Smooth muscle cell (in vitro differentiated cells): ENCODE data around the gene ANTXR1. TPM values are rescaled to one million over a fixed set of nuclear protein-coding genes. Genes with fewer than 3 reads are reported as not detected.

Experiments used
- DNase-seq: peaks from one replicate; lab custom pipeline; 2025; ENCODE audit not compliant: unreplicated experiment; lab: John Stamatoyannopoulos, UW
- H2AFZ ChIP-seq: fragments of 200-600 bp; sonication (generic); 2 replicates; pipeline ENCODE4 v1.6.0; 2016; ENCODE audit warnings: antibody characterized with exemption, low read depth, mild to moderate bottlenecking
- H3F3A ChIP-seq: fragments of 200-600 bp; sonication (generic); 2 replicates; pipeline ENCODE4 v1.6.0; 2017; ENCODE audit warnings: antibody characterized with exemption, low read depth
- H3K27ac ChIP-seq: fragments of 200-600 bp; sonication (generic); 2 replicates; pipeline ENCODE4 v1.5.1; 2016; ENCODE audit warnings: low read depth, mild to moderate bottlenecking
- H3K27me3 ChIP-seq: fragments of 200-600 bp; sonication (generic); 2 replicates; pipeline ENCODE4 v1.6.1; 2016; ENCODE audit warnings: low read depth, mild to moderate bottlenecking
- H3K36me3 ChIP-seq: fragments of 200-600 bp; sonication (generic); 2 replicates; pipeline ENCODE4 v1.5.1; 2016; ENCODE audit warnings: low read depth
- H3K4me1 ChIP-seq: fragments of 200-600 bp; sonication (generic); 2 replicates; pipeline ENCODE4 v1.5.1; 2016; ENCODE audit warnings: low read depth
- H3K4me2 ChIP-seq: fragments of 200-600 bp; sonication (generic); 2 replicates; pipeline ENCODE4 v1.6.0; 2016; ENCODE audit warnings: mild to moderate bottlenecking
- H3K4me3 ChIP-seq: fragments of 200-600 bp; sonication (generic); 2 replicates; pipeline ENCODE4 v1.5.1; 2016; ENCODE audit warnings: mild to moderate bottlenecking
- H3K79me2 ChIP-seq: fragments of 200-600 bp; sonication (generic); 2 replicates; pipeline ENCODE4 v1.6.0; 2016; ENCODE audit warnings: low read depth, mild to moderate bottlenecking
- H3K9ac ChIP-seq: fragments of 200-600 bp; sonication (generic); 2 replicates; pipeline ENCODE4 v1.6.0; 2016; ENCODE audit warnings: low read depth
- H3K9me3 ChIP-seq: fragments of 200-600 bp; sonication (generic); replicated peaks from 2 replicates; pipeline ENCODE4 v1.5.1; 2016; ENCODE audit warnings: low read depth
- H4K20me1 ChIP-seq: fragments of 200-600 bp; sonication (generic); 2 replicates; pipeline ENCODE4 v1.6.0; 2016; ENCODE audit warnings: low read depth
- WGBS: methylation state at CpG from one replicate; pipeline ENCODE4 v1.1.7; 2016; ENCODE audit warnings: low lambda C conversion rate; 5-methylcytosine and 5-hydroxymethylcytosine counted together
- polyA plus RNA-seq: library from polyadenylated mRNA; unstranded; fragments of >200 nt; fragmentation: Nextera tagmentation; extraction: Ambion mirVana; gene quantifications from 2 replicates; pipeline ENCODE4 v1.2.1, GENCODE V29; 2016
- total RNA-seq: library from RNA; depleted of rRNA; stranded (reverse); fragments of >200 nt; gene quantifications from 2 replicates; pipeline ENCODE4 v1.2.3, GENCODE V29; 2014
- TF ChIP-seq, protein P1 (sequence below): fragments of 200-600 bp; sonication (generic); IDR thresholded peaks from 2 replicates; pipeline ENCODE4 v1.5.1; 2017; ENCODE audit warnings: borderline replicate concordance, mild to moderate bottlenecking, antibody characterized with exemption; ENCODE audit not compliant: insufficient read depth, poor library complexity, severe bottlenecking

Gene ANTXR1
- total and polyA plus RNA-seq, 2 experiments from 2014 or later: 292 to 309 TPM

DNA sequence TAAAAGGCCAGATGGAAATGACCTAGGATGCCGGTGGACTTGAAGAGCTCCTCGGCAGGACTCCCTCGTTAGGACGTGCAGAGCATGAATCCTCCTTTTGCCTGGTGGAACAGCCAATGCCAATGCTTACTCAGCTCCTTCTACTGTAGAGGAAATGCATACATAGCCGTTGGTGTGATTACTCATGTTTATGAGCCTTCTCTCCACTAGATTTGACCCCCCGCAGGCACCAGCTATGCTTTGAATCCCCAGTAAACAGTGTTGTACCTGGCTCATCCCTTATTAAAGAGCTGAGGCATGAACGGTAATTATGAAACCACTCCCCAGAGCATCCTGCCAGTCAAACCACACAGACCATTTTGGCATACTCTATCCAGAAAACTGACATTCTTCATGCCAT lies 172.8 kb downstream of the ANTXR1 start:
- H3K4me1 ChIP-seq: peaks cover 11% of the 10 kb centered on the region
- H3K4me3 ChIP-seq: no peak overlapping the region
- H3K9ac ChIP-seq: no peak overlapping the region
- peaks cover 38% of the 10 kb centered on the region for H3F3A ChIP-seq
- WGBS: 32% methylated on average over 7 of the region's 7 CpGs
- no peak overlapping the region for H2AFZ ChIP-seq
- peak overlapping the region; percentile 14 for H3K4me2 ChIP-seq
- TF ChIP-seq, protein P1, sequence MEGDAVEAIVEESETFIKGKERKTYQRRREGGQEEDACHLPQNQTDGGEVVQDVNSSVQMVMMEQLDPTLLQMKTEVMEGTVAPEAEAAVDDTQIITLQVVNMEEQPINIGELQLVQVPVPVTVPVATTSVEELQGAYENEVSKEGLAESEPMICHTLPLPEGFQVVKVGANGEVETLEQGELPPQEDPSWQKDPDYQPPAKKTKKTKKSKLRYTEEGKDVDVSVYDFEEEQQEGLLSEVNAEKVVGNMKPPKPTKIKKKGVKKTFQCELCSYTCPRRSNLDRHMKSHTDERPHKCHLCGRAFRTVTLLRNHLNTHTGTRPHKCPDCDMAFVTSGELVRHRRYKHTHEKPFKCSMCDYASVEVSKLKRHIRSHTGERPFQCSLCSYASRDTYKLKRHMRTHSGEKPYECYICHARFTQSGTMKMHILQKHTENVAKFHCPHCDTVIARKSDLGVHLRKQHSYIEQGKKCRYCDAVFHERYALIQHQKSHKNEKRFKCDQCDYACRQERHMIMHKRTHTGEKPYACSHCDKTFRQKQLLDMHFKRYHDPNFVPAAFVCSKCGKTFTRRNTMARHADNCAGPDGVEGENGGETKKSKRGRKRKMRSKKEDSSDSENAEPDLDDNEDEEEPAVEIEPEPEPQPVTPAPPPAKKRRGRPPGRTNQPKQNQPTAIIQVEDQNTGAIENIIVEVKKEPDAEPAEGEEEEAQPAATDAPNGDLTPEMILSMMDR: no peak
- no peaks in the 10 kb centered on the region for H3K9me3 ChIP-seq
- H3K27ac ChIP-seq: peak overlapping the region; percentile 99
- no peaks in the 10 kb centered on the region for H3K27me3 ChIP-seq
- H3K79me2 ChIP-seq: peaks cover 5% of the 10 kb centered on the region
- H3K36me3 ChIP-seq: peaks cover 6% of the 10 kb centered on the region
- no peak for DNase-seq
- no peaks in the 10 kb centered on the region for H4K20me1 ChIP-seq

DNA sequence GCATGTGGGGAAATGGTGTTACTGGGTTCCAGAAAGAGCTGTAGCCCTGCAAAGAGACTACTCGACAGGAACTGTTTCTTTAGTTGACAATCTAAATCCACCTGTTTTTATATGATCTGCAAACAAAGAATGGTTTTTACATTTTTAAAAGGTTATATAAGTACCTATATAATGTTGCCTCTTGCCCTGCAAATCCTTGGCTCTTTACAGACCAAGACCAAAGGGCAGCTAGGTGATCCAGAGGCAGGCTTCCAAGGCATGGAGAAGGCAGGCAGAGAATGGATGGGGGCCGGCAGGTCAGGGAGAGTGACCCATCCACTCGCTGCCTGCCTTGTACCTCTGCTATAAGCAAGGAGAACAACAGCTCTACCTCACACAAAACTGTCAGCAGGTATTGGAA lies 173.6 kb downstream of the ANTXR1 start:
- peak overlapping the region; percentile 24 for H3K9ac ChIP-seq
- no peaks in the 10 kb centered on the region for H3K27me3 ChIP-seq
- TF ChIP-seq, protein P1: no peak
- no peak overlapping the region for H2AFZ ChIP-seq
- WGBS: 96% methylated on average over 3 of the region's 3 CpGs
- H3K4me1 ChIP-seq: peaks cover 12% of the 10 kb centered on the region
- no peak overlapping the region for H3K4me3 ChIP-seq
- H4K20me1 ChIP-seq: no peaks in the 10 kb centered on the region
- H3K79me2 ChIP-seq: peaks cover 5% of the 10 kb centered on the region
- no peaks in the 10 kb centered on the region for H3K9me3 ChIP-seq
- H3F3A ChIP-seq: peaks cover 40% of the 10 kb centered on the region
- no peak for DNase-seq
- peak overlapping the region; percentile 23 for H3K4me2 ChIP-seq
- H3K27ac ChIP-seq: peak overlapping the region; percentile 99
- peaks cover 6% of the 10 kb centered on the region for H3K36me3 ChIP-seq

DNA sequence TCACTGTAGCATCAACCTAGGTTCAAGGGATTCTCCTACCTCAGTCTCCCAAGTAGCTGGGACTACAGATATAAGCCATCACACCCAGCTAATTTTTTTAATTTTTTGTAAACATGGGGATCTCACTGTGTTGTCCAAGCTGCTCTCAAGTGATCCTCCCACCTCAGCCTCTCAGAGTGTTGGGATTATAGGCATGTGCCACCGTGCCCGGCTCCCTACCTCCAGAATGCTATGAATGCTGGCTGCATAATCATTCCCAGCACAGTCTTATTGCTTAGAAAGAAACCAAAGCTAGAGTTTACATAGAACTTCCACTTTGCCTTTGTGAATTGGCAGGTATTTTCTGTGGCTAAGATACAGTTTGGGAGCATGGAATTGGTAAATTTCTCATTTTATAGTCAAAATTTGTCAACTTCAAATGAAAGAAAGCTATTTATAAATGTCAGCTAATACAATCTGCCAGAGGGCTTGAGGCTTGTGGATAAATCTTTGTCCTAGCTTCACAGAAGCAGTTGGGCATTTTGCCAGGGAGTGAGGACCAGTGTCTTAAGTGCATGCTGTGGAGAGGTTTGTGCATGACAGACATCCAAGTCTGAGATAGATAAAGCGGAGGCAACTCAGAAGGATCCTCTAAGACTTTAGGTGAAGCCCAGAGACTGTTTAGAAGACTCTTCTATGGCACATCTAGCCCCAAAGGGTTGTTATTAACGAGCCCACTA lies 175.4 kb downstream of the ANTXR1 start:
- H3K4me3 ChIP-seq: no peak overlapping the region
- peak overlapping the region; percentile 99 for H3K27ac ChIP-seq
- TF ChIP-seq, protein P1: no peak
- H3K79me2 ChIP-seq: peaks cover 5% of the 10 kb centered on the region
- H3K9me3 ChIP-seq: no peaks in the 10 kb centered on the region
- peaks cover 40% of the 10 kb centered on the region for H3F3A ChIP-seq
- H3K36me3 ChIP-seq: no peaks in the 10 kb centered on the region
- no peak overlapping the region for H3K4me2 ChIP-seq
- no peak overlapping the region for H2AFZ ChIP-seq
- no peaks in the 10 kb centered on the region for H4K20me1 ChIP-seq
- no peaks in the 10 kb centered on the region for H3K27me3 ChIP-seq
- peaks cover 11% of the 10 kb centered on the region for H3K4me1 ChIP-seq
- 63% methylated on average over 4 of the region's 4 CpGs for WGBS
- H3K9ac ChIP-seq: peak overlapping the region; percentile 14
- no peak for DNase-seq
